HS-5 (cell line): ENCODE results near the gene POLR1F.
"Not testable (repeated sequence)": the region's sequence is repeated elsewhere in the genome, so short reads cannot be mapped to it uniquely, and the experiment has no call there.

Experiments
- DNase-seq: peaks from one replicate; pipeline ENCODE4 v3.0.0-alpha.2; 2012; ENCODE audit warnings: low read depth

POLR1F gene

GRCh38 chr7:19708397-19709248 lies at the start of gene POLR1F:
Gene POLR1F, minus strand, starts transcription at chr7:19709037. Its CDS starts 21 bp downstream, at chr7:19709016.
- DNase-seq: peak; percentile 99

- peak; percentile 55 for DNase-seq
Observed at GRCh38 chr7:19754521-19755116, 45.8 kb upstream of the POLR1F start.

- DNase-seq: no peak
Observed at GRCh38 chr7:19752020-19752419, 43.2 kb upstream of the POLR1F start.

- no peak for DNase-seq
Observed at GRCh38 chr7:19749658-19750057, 40.8 kb upstream of the POLR1F start.

- DNase-seq: no peak
Observed at GRCh38 chr7:19747740-19748339, 39.0 kb upstream of the POLR1F start.

- DNase-seq: no peak
Observed at GRCh38 chr7:19744075-19744474, 35.2 kb upstream of the POLR1F start.

- DNase-seq: no peak
Observed at GRCh38 chr7:19728716-19729115, 19.9 kb upstream of the POLR1F start.

GRCh38 chr7:19725770-19726169 lies 16.9 kb upstream of the POLR1F start:
- no peak for DNase-seq

GRCh38 chr7:19715499-19715898 lies 6.7 kb upstream of the POLR1F start:
- no peak for DNase-seq

GRCh38 chr7:19713676-19714075 lies 4.8 kb upstream of the POLR1F start:
- peak; percentile 53 for DNase-seq

GRCh38 chr7:19709249-19709578 lies 377 bp upstream of the POLR1F start:
- no peak for DNase-seq

- peak; percentile 26 for DNase-seq
Observed at GRCh38 chr7:19707240-19707639, 1.6 kb downstream of the POLR1F start.

GRCh38 chr7:19705663-19706062 lies 3.2 kb downstream of the POLR1F start:
- no peak for DNase-seq

GRCh38 chr7:19701471-19701870 lies 7.4 kb downstream of the POLR1F start:
- DNase-seq: no peak

GRCh38 chr7:19700936-19701335 lies 7.9 kb downstream of the POLR1F start:
- DNase-seq: no peak

- no peak for DNase-seq
Observed at GRCh38 chr7:19698331-19698730, 10.5 kb downstream of the POLR1F start.

- DNase-seq: no peak
Observed at GRCh38 chr7:19696926-19697325, 11.9 kb downstream of the POLR1F start.

GRCh38 chr7:19692111-19692828 lies 16.6 kb downstream of the POLR1F start:
- DNase-seq: no peak

- no peak for DNase-seq
Observed at GRCh38 chr7:19690736-19691135, 18.1 kb downstream of the POLR1F start.

GRCh38 chr7:19689130-19689529 lies 19.7 kb downstream of the POLR1F start:
- not testable (repeated sequence) for DNase-seq

- DNase-seq: no peak
Observed at GRCh38 chr7:19681596-19681995, 27.2 kb downstream of the POLR1F start.

GRCh38 chr7:19677180-19677579 lies 31.7 kb downstream of the POLR1F start:
- no peak for DNase-seq

- DNase-seq: no peak
Observed at GRCh38 chr7:19675816-19676215, 33.0 kb downstream of the POLR1F start.
